Measurements from ENCODE around the gene FOXM1.
"Not testable (repeated sequence)": the region's sequence is repeated elsewhere in the genome, so short reads cannot be mapped to it uniquely, and the experiment has no call there.

FOXM1 gene

DNA sequence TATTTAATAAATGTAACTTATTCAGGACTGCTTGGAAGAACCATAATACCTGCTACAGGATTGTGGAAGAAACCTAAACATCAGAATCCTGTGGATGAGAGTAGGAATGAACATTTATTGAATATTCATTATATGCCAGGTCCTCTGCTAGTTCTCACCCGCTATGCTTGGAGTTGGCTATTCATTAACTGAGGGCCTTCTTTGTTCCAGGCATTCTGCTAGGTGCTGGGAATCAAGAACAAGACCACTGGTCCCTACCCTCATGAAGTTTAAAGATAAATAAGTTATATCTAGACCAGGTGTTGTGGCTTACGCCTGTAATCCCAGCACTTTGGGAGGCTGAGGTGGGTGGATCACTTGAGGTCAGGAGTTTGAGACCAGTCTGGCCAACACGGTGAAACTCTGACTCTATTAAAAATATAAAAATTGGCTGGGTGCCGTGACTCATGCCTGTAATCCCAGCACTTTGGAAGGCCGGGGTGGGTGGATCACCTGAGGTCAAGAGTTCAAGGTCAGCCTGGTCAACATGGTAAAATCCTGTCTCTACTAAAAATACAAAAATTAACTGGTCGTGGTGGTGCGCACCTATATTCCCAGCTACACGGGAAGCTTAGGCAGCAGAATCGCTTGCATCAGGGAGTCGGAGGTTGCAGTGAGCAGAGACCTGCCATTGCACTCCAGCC lies 9.9 kb upstream of the FOXM1 start:
- DNase-seq (ENCODE audit: low spot score), result no peak
- no peak for FAIRE-seq

DNA sequence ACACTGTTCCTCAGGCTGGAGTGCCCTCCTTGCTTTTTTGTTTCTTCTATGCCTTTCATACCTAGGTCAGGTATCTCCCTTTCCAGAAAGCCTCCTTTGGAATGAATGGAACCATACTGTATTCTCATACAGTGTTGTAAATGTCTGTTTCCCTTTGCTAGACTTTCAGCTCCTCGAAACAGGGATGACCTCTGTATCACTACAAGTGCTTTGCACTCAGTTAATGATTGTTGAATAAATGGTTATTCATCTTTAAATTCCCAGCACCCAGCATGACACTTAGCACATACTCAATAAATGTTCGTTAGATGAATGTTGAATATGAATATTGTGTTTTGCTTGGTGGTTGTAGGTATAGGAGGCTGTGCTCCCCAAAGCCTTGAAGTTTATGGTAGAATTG lies 7.8 kb upstream of the FOXM1 start:
- FAIRE-seq, result peak; percentile 14
- no peak for DNase-seq (ENCODE audit: low spot score)

DNA sequence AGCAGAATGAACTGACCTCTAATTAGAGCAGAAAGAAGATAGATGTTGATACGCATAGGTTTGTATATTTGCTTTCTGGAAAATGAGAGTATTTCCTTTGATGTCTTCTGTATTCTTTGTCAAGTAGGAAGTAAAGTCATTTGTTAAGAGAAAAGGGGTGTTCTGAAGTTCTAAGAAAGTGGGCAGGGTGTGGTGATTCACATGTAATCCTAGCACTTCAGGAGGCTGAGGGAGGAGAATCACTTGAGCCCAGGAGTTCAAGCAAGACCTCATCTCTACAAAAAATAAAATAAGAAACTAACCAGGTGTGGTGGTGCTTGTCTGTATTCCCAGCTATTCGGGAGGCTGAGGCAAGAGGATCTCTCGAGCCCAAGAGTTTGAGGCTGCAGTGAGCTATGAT lies 2.9 kb upstream of the FOXM1 start:
- DNase-seq (ENCODE audit: low spot score), result no peak
- no peak for FAIRE-seq

DNA sequence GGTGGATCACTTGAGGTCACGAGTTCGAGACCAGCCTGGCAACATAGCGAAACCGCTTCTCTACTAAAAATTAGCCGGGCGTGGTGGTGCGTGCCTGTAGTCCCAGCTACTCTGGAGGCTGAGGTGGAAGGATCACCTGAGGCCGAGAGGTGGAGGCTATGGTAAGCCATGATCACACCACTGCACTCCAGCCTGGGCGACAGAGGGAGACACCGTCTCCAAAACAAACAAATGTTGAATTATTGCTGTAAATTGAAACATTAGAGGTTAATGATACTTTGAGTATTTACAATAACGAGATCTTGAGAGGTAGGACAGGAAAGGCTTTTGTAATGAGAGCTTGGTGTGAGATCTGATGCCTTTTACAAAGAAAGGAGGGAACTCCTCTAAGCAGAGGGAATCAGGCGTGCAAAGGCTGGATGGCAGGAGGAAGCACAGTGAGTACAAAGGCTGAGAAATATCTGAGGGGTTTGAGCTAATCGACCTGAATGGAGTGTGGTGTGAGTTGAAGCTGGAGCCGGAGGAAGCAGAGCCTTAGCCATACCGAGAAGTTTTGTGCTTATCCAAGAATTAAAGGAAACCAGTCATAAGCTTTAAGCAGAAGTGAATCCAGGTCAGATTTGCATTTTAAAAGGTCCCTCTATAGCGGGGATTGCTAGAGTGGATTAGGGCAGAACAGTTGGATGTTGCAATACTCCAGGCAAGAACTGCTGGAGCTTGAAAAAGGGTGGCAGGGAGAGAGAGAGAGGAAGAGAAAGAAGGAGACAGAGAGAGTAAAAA lies 1.2 kb upstream of the FOXM1 start:
- FAIRE-seq, result no peak
- peak; percentile 13 for DNase-seq (ENCODE audit: low spot score)

DNA sequence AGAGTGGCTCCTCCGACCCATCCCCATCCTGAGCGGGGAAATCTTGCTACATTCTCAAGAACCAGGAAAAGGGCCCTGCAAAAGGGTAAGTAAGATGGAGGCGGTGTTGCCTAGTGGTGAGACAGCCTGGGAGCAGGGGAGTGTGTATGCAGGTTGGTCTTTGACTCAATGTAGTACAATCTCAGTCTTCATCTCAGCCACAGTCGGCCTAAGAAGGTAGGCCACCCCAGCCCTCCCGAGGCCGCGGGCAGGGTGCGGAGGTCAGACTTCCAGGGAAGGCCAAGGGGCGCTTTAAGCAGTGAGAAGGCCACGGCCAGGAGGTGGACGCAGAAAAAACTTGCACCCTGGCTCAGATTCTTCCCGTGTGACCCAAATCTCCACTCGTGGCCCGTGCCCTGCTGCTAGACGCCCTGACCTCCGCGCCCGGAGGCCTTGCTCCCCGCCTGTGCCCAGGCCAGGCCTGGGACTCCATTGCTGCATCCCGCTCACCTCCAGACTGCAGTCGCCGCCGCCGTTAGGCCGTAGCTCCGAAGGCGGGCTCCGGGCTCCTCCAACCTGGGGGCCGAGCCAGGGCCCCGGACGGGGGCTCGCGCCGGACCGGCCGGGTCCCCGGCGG lies 435 bp downstream of the FOXM1 start:
- peak; percentile 33 for DNase-seq (ENCODE audit: low spot score)
- no peak for FAIRE-seq

DNA sequence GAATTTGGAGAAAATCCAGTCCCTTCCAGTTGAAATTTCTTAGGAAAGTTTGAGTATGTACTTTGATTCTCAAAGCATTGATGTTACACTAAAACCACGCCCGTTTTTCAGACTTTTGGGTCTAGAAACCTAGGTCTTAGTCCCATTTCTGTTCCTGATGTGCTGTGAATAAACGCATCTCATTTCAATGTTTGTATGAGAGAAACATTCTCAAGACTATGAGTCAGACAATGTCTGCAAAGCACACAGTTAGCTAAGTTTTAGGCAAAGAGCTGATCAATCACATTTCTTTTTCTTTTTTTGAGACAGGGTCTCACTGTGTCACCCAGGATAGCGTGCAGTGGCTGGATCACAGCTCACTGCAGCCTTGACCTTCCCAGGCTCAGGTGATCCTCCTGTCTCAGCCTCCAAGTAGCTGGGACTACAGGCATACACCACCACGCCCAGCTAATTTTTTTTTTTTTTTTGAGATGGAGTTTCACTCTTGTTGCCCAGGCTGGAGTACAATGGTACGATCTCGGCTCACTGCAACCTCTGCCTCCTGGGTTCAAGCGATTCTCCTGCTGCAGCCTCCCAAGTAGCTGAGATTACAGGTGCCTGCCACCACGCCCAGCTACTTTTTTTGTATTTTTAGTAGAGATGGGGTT lies 7.9 kb downstream of the FOXM1 start:
- not testable (repeated sequence) for FAIRE-seq

DNA sequence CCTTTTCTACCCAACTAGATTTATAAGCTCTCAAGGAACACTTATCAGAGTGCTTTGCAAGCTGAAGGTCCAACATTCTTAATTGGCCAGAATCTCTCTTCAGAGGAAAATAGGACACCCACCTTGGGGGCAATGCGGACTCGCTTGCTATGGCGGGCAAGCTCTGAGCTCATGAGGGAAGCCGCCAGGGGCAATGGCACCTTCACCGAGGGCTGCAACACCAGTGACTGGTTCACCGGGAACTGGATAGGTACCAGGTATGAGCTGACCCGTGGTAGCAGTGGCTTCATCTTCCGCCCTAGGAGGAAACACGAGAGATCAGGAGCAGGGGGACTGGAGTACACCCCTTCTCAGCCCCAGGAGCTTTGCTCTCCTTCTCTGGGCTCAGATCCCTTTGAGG lies 12.8 kb downstream of the FOXM1 start:
- no peak for FAIRE-seq
- no peak for DNase-seq (ENCODE audit: low spot score)

More for the DNA sequence above, 7.9 kb downstream of the FOXM1 start:
- DNase-seq (ENCODE audit: low spot score), result not testable (repeated sequence)

DNA sequence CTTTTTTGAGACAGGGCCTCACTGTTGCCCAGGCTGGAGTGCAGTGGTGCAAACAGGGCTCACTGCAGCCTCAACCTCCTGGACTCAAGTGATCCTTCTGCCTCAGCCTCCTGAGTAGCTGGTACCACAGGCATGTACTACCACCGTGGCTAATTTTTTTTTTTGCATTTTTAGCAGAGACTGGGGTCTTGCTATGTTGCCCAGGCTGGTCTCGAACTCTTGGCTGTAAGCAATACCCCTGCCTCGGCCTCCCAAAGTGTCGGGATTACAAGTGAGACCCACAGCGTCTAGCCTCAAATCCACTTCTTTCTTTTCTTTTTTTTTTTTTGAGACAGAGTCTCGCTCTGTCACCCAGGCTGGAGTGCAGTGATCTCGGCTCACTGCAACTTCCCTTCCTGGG lies 13.6 kb downstream of the FOXM1 start:
- DNase-seq (ENCODE audit: low spot score); FAIRE-seq: not testable (repeated sequence)

DNA sequence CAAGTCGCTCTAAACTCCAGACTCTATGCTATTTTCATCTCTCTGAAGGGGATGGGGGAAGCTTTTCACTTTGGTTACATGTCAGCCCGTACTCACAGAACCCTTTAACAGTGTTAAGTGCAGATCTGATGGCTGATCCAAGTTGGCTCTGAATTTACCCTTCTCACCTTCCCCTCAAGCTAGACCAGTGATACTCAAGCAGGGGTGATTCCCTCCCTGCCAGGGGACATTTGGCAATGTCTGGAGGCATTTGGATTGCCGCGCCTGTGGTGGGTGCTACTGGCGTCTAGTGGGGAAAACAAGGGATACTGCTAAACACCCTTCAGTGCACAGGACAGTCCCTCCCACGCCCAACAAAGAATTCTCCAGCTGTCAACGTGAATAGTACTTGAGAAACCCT lies 14.1 kb downstream of the FOXM1 start:
- DNase-seq (ENCODE audit: low spot score) (no peak), FAIRE-seq (no peak)

DNA sequence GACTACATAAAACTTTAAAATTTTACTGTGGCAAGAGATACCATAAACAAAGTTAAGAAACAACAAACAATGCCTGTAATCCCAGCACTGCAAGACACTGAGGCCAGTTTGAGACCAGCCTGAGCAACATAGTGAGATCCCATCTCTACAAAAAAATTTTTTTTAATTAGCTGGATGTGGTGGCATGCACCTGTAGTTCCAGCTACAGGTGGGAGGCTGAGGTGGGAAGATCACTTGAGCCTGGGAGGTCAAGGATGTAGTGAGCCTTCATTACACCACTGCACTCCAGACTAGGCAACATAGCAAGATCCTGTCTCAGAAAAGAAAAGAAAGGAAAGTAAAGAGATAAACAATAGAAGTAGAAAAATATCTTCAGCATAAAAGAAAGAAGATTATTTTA lies 16.8 kb downstream of the FOXM1 start:
- DNase-seq (ENCODE audit: low spot score) (no peak), FAIRE-seq (no peak)

DNA sequence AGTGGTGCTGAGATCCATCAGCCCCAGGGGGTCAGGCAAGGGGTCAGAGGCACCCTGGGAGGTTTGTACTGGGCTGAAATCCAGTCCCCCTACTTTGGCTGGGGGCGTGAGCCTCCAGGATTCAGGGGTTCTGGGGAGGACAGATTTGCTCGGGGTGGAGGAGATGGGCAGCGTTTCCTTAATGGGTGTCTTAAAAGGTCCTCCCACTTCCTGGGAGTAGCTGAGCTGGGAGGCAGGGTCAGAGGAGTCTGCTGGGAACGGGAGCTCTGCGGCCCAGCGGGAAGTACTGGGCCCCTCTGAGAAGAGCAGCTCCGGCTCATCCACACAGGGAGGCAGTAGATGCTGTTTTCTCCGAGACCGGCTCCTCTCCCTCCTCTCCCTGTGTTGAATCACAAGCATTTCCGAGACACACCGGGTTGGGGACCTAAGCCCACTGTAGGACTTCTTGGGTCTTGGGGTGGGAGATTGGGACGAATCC lies 18.0 kb downstream of the FOXM1 start:
- DNase-seq (ENCODE audit: low spot score), result no peak
- FAIRE-seq, result no peak

DNA sequence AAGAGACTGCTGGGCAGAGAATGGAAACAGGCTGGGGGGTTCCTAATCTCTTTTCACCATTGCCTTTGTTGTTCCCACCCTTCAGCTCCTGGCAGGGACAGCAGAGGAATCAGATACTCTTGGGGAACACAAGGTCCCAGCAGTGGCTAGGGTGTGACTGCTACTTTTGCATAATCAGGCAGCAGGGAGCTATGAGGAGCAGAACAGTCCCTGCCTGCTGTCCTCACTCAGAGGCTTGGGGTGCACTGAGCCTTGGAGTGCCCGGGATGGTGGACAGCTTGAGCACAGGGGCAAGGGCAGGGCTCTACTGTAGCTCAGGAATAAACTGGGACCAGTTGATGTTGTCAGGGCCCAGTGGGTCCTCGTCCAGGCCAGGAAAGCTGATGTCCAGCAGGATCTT lies 18.6 kb downstream of the FOXM1 start:
- FAIRE-seq (no peak), DNase-seq (ENCODE audit: low spot score) (no peak)

DNA sequence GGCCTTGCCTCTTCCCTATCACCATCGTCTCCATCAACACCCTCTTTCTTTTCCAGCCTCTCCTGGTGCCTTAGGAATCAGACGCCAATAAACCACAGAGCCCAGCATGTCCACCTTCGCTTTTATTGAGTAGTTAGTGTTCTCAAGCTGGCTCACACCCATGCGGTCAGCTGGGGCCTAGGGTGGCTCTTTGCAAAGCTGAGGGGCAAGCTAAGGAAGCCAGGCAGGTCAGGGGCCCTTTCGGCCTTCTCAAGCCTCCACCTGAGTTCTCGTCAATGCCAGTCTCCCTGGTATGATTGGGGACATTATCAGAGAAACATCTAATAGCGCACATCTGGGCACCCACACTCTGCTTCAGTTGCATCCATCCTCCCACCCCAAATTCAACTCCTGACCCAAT lies 19.4 kb downstream of the FOXM1 start:
- DNase-seq (ENCODE audit: low spot score) (no peak), FAIRE-seq (no peak)

DNA sequence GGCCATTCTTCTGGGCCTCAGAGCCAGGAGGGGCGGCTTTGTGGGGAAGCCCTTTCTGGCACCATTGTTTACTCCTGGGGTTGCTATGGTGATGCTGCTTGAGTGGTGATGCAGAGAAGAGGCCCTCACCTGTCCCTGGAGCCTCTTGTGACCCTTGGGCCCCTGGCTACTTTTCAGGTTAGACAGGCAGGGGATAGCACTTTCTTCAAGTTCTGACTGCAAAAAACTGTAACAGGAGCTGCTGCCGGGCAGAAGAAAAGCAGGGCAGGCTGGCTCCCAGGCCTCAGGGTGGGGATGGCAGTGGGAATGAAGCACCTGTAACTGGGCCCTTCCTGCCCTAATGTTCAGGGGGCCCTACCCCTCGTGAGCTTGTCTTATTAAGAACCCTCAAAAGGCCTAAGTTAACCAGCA lies 19.9 kb downstream of the FOXM1 start, which contains the start of gene TEX52:
Gene TEX52 (minus strand): TSS at position 19 of the 411 bp plus-strand sequence. CDS start 13 bp downstream, at position 6.
- FAIRE-seq, result no peak
- peak; percentile 4 for DNase-seq (ENCODE audit: low spot score)

DNA sequence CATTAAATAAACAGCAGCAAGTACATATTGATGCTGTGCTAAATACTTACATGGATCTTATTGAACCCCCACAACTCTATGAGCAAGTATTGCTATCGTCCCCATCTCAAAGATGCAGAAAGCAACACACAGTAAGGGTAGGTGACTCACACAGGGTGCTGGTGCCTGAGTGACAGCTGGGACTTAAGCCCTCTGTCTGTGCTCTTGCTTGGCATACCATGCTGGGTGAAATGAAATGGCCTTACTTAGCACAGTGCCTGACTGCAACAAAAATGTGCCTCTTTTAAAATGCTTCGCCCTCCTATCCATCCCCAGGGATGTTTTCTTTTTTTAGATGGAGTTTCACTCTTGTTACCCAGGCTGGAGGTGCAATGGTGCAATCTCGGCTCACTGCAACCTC lies 20.9 kb downstream of the FOXM1 start:
- FAIRE-seq (no peak), DNase-seq (ENCODE audit: low spot score) (no peak)

DNA sequence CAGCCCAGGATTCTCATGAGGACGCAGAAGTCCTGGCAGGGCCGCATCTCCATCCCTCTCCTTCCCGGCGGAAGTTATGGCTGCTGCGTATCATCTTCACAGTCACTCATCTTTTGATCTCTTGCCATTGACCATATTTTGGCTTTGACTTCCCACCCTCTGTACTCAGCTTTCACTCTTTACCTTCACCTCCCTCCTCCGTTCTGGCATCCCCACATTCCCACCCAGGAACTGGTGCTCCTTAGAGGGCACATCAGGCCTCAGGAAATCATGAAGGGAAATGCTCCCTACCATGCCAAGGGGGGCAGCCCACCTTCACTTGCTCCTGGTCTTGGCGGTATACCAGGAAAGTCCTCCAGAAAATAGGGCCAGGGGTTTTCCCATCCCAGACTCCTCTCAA lies 21.4 kb downstream of the FOXM1 start:
- DNase-seq (ENCODE audit: low spot score) (no peak), FAIRE-seq (no peak)

DNA sequence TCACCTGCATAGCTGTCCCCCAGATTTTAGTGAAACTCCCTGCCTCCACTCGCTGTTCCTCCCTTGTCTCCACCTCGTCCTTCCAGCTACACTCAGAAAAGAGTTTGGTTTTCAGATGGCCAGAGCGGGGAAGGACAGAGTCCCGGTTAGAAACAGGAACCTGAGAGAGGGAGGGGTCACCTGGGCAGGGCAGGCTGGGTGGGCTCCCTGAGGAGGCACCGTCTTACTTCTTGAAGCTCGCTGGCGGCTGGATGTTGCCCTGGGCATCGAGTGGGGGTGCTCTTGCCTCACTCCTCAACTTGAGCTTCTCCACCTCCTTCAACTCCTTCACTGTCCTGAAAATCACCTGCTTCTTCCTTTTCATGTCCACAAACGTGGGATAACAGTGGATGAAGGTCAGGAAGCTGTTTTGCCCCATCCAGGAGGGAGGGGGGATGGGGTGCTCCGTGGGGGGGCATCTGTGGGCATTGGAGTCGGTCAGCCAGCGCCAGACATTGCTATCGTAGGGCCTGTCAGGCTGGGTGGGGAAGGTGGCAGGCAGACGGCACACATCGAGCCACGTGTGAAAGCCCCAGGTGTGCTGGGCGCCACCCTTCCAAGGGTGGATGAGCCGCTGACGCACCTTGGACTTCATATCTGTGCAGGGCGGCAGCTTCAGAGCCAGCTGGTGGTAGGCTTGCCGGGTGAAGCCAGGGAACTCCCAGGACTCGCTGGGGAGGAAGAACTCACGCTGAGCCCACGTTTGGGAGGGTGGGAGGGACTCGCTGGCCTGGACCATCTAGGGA lies 22.1 kb downstream of the FOXM1 start:
- DNase-seq (ENCODE audit: low spot score), result no peak
- FAIRE-seq, result no peak

DNA sequence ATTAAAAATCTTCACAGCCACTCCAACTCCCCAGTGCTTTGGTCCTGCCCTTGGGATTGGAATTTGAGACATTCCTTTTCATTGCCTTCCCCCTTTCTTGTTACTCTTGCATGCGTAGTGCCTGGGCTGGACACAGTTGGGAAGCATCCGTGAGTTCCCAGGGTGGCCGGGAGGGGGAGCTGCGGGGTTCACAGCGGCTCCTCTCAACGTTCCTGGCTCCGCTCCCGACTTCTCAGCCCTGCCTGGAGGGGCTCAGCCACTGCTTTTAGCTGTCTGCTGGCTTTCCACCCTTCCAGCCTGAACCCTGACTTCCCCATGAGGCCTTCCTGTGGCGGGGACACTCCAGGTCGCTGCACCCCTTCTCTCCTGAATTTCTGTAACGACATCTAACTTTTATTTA lies 23.3 kb downstream of the FOXM1 start:
- FAIRE-seq, result no peak
- DNase-seq (ENCODE audit: low spot score), result peak; percentile 20

DNA sequence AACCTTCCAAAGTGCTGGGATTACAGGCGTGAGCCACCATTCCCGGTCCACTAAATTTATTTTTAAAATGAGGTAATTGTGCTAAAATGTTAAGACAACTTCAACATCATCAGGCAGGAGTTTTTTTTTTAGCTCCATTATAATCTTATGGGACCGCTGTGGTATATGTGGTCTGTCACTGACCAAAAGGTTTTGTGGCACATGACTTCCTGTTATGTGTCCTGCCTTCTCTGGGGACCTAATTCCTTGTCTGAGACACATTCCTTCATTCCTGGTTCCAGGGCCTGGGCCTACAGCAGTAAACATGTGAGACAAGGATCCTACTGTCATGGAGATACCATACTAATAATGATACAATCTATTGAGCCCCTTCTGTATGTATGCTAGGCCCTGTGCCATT lies 25.0 kb downstream of the FOXM1 start:
- DNase-seq (ENCODE audit: low spot score) (no peak), FAIRE-seq (no peak)

DNA sequence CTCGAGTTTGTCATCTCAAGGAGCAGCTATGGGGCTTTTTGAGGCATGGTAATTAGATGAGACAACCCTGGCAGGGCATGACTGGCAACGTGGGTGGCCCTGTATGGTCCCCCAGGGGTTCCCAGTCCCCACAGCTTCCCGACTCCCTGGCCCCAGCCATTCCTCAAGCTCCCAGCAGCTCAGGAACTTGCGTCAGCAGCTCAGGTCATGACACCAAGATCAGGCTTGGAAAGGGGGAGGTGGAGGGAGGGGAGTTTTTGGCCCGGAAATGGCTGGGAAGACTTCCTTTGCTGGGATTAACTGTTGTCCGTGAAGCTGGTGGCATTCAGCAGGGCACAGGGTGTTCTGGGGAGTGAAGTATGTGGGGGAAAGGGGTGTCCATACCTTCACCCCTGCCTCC lies 31.7 kb downstream of the FOXM1 start:
- DNase-seq (ENCODE audit: low spot score), result no peak
- FAIRE-seq, result no peak

DNA sequence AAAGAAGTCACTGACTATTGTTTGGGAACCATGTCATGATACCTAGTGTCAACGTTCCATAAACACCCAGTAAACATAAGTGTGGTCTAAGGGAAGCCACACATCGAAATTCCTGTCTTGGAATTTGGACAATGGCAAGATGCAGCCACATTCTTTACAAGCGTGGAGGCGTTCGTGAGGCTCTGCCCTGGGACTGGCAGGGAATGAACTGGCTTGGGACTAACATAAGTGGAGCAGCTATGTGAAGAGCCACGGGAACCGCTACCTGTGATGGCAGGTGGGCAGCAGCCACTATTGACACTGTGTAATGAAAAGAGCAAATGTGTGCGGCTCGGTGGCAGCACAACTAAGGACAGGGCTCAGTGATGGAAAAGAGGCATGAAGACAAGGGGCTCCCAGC lies 32.2 kb downstream of the FOXM1 start:
- FAIRE-seq (no peak), DNase-seq (ENCODE audit: low spot score) (no peak)

All from RCC 7860 (cell line).